Measurements from ENCODE around the gene RGS3.

DNA sequence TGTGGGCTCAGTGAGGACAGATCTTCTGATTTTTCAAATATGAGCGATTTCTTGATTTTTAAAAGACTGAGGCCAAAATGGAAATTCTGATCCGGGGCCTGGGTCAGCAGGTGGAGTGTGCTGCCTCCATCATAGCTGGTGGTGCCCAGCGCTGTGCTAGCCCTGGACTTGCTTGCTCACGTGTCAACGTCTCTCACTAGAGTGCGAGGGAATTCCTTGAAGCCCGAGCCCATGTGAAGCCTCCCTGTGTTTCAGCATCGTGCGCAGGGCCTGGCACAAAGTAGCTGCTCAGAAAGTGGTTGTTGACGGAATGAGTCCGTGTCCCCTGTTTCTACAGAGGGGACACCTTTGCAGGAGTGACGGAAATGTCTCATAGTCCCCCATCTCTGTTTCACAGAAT, 50.5 kb downstream of the RGS3 start:
- no peak for TF ChIP-seq YY1 (tag by site-specific recombination; IDR thresholded peaks at IDR 0.05)
- no peak for TF ChIP-seq ZNF76 (tag by site-specific recombination; IDR thresholded peaks at IDR 0.05; ENCODE audit: borderline replicate concordance, low read depth)
- no peak for TF ChIP-seq ZNF510 (tag by site-specific recombination; IDR thresholded peaks at IDR 0.05; ENCODE audit: insufficient replicate concordance)
- TF ChIP-seq, protein P1, sequence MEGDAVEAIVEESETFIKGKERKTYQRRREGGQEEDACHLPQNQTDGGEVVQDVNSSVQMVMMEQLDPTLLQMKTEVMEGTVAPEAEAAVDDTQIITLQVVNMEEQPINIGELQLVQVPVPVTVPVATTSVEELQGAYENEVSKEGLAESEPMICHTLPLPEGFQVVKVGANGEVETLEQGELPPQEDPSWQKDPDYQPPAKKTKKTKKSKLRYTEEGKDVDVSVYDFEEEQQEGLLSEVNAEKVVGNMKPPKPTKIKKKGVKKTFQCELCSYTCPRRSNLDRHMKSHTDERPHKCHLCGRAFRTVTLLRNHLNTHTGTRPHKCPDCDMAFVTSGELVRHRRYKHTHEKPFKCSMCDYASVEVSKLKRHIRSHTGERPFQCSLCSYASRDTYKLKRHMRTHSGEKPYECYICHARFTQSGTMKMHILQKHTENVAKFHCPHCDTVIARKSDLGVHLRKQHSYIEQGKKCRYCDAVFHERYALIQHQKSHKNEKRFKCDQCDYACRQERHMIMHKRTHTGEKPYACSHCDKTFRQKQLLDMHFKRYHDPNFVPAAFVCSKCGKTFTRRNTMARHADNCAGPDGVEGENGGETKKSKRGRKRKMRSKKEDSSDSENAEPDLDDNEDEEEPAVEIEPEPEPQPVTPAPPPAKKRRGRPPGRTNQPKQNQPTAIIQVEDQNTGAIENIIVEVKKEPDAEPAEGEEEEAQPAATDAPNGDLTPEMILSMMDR (tag by site-specific recombination; IDR thresholded peaks at IDR 0.05): no peak
- TF ChIP-seq ZNF423 (tag by site-specific recombination; IDR thresholded peaks at IDR 0.05): no peak
- no peak for TF ChIP-seq ZNF629 (tag by site-specific recombination; IDR thresholded peaks at IDR 0.05)
- no peak for TF ChIP-seq MEIS1 (CRISPR knock-in tag; IDR thresholded peaks at IDR 0.05; ENCODE audit: borderline replicate concordance)
- no peak for TF ChIP-seq ZNF292 (tag by site-specific recombination; IDR thresholded peaks at IDR 0.05; ENCODE audit: borderline replicate concordance, low read depth)

All from HEK293 (cell line).